Measurements from ENCODE around the gene CXCL14. TPM values are rescaled to one million over a fixed set of nuclear protein-coding genes. Genes with fewer than 3 reads are reported as not detected.

The CXCL14 gene
- total and polyA plus RNA-seq, 2 of the 4 experiments (the other 2 are of a cell fraction) = not detected

- peaks cover 2% of the 10 kb centered on the region; the same call in 1 of the 2 replicates for H3K4me1 ChIP-seq (ENCODE audit: control insufficient read depth, insufficient read depth, low read length)
- peaks cover 97% of the 10 kb centered on the region for H3K27me3 ChIP-seq (ENCODE audit: control insufficient read depth, insufficient read depth, low read length)
- no peak overlapping the region for H4K91ac ChIP-seq (ENCODE audit: insufficient read depth, low read depth, low read length)
- H3K4me3 ChIP-seq (ENCODE audit: insufficient read depth, low read depth, low read length) = peak overlapping the region; percentile 13; the same call in 1 of the 2 replicates
- no peak overlapping the region for H2BK120ac ChIP-seq (ENCODE audit: low read depth, low read length)
- H3K9ac ChIP-seq (ENCODE audit: low read depth, low read length) = no peak overlapping the region
- no peak overlapping the region for H4K8ac ChIP-seq (ENCODE audit: low read depth in 2 of 2, low read length in 2 of 2)
- BruUV-seq (replicated peaks) = no TSS peak
- no peak overlapping the region for H2BK20ac ChIP-seq (ENCODE audit: low read depth, low read length)
- H3K56ac ChIP-seq (ENCODE audit: extremely low read depth, insufficient read depth, low read length) = no peak overlapping the region
- no peak overlapping the region for H4K5ac ChIP-seq (ENCODE audit: low read depth, low read length)
- dilution Hi-C loops (cut with HindIII; ENCODE audit: low sequenced_read_pairs, unreplicated experiment) (no loop called here), in situ Hi-C loops (cut with MboI; ENCODE audit: low sequenced_read_pairs) (no loop called here), intact Hi-C loops (cut with micrococcal nuclease) (no loop called here)
- H3K14ac ChIP-seq (replicated peaks; ENCODE audit: low read depth, low read length) = no peak overlapping the region
- H3K9me1 ChIP-seq (ENCODE audit: insufficient read depth, low read length) = no peaks in the 10 kb centered on the region
- DNase-seq = no peak
- peaks cover 4% of the 10 kb centered on the region; the same call in 1 of the 2 replicates for H3K9me3 ChIP-seq (ENCODE audit: control insufficient read depth, insufficient read depth, low read length)
- H4K20me1 ChIP-seq (ENCODE audit: insufficient read depth, low read length) = no peaks in the 10 kb centered on the region
- no peak overlapping the region for H2BK15ac ChIP-seq (ENCODE audit: low read depth, low read length)
- H3K79me1 ChIP-seq (ENCODE audit: low read depth in 1 of 2, low read length in 2 of 2) = no peaks in the 10 kb centered on the region
- ChIA-PET POLR2A (ENCODE audit: unreplicated experiment) (no interaction called here), CTCF (interaction anchor here (1.3 to 2.6 kb wide), 2 partner anchors 8 to 22 kb away, joined by 4 to 9 read pairs; no protein-coding TSS in a partner anchor)
- TF ChIP-seq MAZ (IDR thresholded peaks at IDR 0.05; ENCODE audit: borderline replicate concordance, low read depth, low read length) (no peak), MAFK (IDR thresholded peaks at IDR 0.05; ENCODE audit: low read depth, low read length) (no peak), RFX5 (IDR thresholded peaks at IDR 0.05; ENCODE audit: low read depth, low read length) (no peak), SMC3 (IDR thresholded peaks at IDR 0.05; ENCODE audit: low read depth, low read length) (no peak), BHLHE40 (IDR thresholded peaks at IDR 0.05; ENCODE audit: low read depth, low read length) (peak; percentile 58)
- TF ChIP-seq, protein P1, sequence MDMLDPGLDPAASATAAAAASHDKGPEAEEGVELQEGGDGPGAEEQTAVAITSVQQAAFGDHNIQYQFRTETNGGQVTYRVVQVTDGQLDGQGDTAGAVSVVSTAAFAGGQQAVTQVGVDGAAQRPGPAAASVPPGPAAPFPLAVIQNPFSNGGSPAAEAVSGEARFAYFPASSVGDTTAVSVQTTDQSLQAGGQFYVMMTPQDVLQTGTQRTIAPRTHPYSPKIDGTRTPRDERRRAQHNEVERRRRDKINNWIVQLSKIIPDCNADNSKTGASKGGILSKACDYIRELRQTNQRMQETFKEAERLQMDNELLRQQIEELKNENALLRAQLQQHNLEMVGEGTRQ (IDR thresholded peaks at IDR 0.05; ENCODE audit: low read depth, low read length) = no peak
- H2BK5ac ChIP-seq (ENCODE audit: low read depth, low read length, poor library complexity, severe bottlenecking) = no peak overlapping the region
- H3K23ac ChIP-seq (ENCODE audit: low read depth, low read length) = peak overlapping the region; percentile 9; the same call in 1 of the 2 replicates
- H3K4ac ChIP-seq (ENCODE audit: low read depth, low read length) = no peak overlapping the region
- H3K18ac ChIP-seq (ENCODE audit: low read depth, low read length) = no peak overlapping the region
- no peak overlapping the region for H3K27ac ChIP-seq (ENCODE audit: insufficient read depth, low read length)
- H3K4me2 ChIP-seq (ENCODE audit: low read depth, low read length) = peak overlapping the region; percentile 45; the same call in 1 of the 2 replicates
- WGBS, 2 experiments (ENCODE audit: extremely low coverage in 2 of 2, insufficient read length in 1 of 2) = 2% methylated on average over 10 of the region's 77 CpGs; no CpG with 5 or more reads in 1 of the 2 experiments
- H2AK9ac ChIP-seq (replicated peaks; ENCODE audit: low read depth, low read length, poor library complexity) = no peak overlapping the region
- no peak overlapping the region for H2AK5ac ChIP-seq (ENCODE audit: low read depth, low read length)
- ATAC-seq (ENCODE audit: low read depth) = peak; percentile 59
- peak overlapping the region; percentile 63 for H2AFZ ChIP-seq (replicated peaks; ENCODE audit: low read length, poor library complexity)
- no peaks in the 10 kb centered on the region for H3K36me3 ChIP-seq (ENCODE audit: control insufficient read depth, insufficient read depth, low read length)
These were observed 35.1 kb downstream of the CXCL14 start for GRCh38 chr5:135543485-135544304.

Measured in IMR-90 (cell line).